ENCODE results near the gene AGBL1.
"Not testable (repeated sequence)": the region's sequence is repeated elsewhere in the genome, so short reads cannot be mapped to it uniquely, and the experiment has no call there.

The AGBL1 gene

DNA sequence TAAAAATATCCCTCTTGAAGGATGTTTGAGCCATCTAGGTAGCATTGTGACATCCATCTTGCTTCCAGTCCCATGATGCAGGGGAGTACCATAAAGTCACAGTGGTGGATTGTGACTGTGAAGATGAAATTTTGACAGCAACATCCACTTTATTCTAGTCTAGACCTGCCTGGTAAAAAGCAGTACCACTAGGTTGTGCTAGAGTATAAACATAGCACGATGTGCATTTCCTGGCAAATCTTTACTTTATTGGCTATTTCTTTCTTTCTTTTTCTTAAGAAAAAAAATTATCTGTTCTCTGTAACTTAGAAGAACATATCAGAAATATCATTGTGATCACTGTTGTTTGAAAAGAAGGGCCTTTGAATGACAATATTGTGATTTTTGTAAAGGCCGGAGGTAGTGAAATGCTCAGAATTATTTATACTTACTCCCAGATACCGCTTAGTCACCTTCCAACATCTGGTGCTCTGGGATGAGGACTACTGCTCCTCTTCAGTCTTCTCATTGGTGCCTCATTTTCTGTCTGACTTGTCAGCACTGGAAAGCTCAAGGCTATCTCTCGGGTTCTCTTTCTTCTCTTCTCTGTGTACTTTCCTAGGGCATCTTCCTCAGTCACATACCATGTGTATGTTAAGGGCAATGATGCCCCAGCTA, 35.6 kb downstream of the AGBL1 start:
- TF ChIP-seq, protein P1, sequence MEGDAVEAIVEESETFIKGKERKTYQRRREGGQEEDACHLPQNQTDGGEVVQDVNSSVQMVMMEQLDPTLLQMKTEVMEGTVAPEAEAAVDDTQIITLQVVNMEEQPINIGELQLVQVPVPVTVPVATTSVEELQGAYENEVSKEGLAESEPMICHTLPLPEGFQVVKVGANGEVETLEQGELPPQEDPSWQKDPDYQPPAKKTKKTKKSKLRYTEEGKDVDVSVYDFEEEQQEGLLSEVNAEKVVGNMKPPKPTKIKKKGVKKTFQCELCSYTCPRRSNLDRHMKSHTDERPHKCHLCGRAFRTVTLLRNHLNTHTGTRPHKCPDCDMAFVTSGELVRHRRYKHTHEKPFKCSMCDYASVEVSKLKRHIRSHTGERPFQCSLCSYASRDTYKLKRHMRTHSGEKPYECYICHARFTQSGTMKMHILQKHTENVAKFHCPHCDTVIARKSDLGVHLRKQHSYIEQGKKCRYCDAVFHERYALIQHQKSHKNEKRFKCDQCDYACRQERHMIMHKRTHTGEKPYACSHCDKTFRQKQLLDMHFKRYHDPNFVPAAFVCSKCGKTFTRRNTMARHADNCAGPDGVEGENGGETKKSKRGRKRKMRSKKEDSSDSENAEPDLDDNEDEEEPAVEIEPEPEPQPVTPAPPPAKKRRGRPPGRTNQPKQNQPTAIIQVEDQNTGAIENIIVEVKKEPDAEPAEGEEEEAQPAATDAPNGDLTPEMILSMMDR (IDR thresholded peaks at IDR 0.05; ENCODE audit: insufficient read depth, missing control alignments), result peak; percentile 41
- no peak for FAIRE-seq

DNA sequence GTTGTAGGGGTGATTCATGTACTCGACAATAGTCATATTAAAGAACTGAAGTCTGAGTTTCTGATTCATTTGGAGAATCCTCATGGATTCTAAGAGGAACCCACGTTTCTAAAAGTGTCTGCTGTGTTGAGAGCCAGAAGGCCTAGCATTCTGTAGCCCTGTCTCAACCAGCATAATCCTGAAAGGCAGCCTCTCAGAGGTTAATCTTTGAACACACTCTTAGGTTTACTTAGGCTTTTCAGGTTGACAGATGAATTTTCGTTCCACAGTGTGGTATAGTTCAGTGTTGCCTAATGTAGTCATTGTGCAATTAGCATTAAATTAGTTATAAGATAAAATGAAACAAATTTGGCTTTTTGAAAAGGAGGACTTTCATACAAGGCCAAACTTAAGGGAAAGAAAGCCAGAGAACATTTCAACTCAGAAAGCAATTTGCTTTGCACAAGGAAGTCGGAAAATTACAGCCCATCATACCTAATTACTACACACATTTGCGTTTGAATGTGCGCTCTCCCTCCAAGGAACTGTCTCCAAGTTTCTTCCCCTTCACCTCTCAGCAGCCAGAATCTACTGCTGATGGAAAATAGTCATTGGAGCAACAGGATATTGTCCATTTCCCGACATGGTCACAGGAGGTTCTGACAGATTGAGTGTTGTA, 42.0 kb downstream of the AGBL1 start:
- TF ChIP-seq, protein P1 (IDR thresholded peaks at IDR 0.05; ENCODE audit: insufficient read depth, missing control alignments), result no peak
- DNase-seq (ENCODE audit: insufficient read length, low spot score) (no peak), FAIRE-seq (peak; percentile 35)

More for the DNA sequence above, 35.6 kb downstream of the AGBL1 start:
- no peak for DNase-seq (ENCODE audit: insufficient read length, low spot score)

DNA sequence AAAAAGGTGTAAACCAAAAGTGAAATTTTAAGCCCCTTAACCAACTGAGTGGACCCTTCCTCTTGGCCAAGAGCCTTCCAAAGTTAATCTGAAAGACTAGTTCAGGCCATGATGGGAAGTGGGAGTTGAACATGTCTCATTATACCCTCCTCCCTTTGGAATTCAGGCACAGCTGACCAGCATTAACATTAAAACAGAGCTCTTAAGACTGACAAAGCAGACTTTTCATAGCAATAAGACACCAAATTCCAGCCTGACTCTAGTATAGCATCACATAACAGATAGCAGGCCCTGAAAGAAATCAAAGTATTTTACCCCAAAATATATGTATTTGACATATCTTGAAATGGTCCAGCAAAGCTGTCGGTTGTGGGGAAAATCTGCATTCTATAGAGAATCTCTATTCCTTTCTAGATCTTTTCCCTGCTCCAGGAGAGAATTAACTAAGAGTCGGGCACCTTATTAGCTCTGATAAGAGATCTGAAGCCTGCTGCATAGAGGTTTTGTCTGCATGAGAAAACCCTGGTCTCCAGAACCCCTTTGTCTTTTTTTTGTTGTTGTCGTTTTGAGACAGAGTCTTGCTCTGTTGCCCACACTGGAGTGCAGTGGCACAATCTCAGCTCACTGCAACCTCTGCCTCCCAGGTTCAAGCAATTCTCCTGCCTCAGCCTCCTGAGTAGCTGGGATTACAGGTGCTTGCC, 43.2 kb downstream of the AGBL1 start:
- FAIRE-seq; DNase-seq (ENCODE audit: insufficient read length, low spot score): not testable (repeated sequence)

DNA sequence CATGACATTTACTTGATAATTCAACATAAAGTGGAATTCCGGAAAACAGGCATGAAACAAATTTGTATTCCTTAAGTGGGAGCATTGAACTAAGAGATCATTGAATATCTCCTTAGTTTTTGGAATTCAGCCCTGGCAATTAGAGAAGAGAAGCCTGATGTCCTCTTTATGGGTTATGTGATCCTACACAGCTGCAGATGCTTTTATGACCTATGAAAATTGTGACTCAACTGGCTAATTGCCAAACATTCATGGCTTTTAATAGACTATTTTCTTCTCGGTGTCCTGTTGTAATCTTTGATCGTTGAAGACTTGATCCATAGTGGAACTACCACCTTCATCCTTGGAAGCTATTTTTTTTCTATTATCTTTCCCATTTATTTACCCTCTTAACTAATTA, 46.1 kb downstream of the AGBL1 start:
- no peak for FAIRE-seq
- no peak for DNase-seq (ENCODE audit: insufficient read length, low spot score)
- TF ChIP-seq, protein P1 (IDR thresholded peaks at IDR 0.05; ENCODE audit: insufficient read depth, missing control alignments), result no peak

DNA sequence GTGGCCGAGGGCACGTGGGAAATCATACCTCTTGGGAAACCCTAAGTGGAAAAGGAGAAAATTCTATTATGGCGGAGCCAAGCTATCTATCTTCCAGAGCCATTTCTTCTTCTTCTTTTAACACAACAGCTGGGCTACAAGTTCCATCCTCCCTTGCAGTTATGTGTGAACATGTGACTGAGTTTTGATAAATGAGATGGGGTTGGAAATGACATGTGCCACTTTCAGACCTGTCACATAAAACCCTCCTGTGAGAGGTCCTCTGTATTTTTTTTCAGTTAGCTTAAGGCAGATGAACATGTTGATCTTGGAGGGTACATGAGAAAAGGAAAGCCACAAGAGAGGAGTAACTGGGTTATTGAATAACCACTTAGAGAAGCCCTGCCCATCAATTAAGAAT, 47.9 kb downstream of the AGBL1 start:
- DNase-seq (ENCODE audit: insufficient read length, low spot score) (no peak), FAIRE-seq (no peak)
- TF ChIP-seq, protein P1 (IDR thresholded peaks at IDR 0.05; ENCODE audit: insufficient read depth, missing control alignments), result no peak

DNA sequence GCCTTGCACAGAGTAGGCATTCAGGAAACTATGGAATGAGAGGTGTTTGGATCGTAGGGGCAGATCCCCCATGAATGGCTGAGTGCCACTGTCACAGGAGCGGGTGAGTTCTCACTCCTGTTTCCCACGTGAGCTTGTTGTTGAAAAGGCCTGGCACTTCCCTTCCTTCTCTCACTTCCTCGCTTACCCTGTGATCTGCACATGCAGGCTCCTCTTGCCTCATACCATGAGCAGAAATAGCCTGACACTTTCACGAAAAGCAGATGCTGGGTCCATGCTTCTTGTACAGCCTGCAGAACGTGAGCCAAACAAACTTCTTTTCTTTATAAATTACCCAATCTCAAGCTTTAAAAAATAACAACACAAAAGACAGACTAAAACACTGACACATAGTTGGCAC, 55.4 kb downstream of the AGBL1 start:
- no peak for FAIRE-seq
- DNase-seq (ENCODE audit: insufficient read length, low spot score), result no peak
- TF ChIP-seq, protein P1 (IDR thresholded peaks at IDR 0.05; ENCODE audit: insufficient read depth, missing control alignments), result no peak

DNA sequence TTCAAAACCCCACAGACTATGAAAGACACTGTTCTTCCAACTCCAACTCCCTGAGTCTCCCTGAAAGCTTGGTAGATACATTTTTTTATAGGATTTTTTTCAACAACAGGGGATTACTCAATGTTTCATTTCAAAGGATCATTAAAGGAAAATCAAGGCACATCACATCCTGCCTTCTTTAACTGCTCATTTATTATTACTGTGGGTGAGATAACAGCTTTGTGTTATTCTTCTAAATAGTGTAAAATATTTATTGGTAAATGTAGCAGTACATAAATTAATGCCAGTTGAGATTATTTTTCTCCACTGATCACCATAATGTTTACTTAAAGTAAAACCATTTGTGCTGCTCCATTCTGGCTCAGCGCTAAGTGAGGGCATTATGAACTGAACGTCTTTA, 57.2 kb downstream of the AGBL1 start:
- no peak for FAIRE-seq
- TF ChIP-seq, protein P1 (IDR thresholded peaks at IDR 0.05; ENCODE audit: insufficient read depth, missing control alignments), result no peak
- DNase-seq (ENCODE audit: insufficient read length, low spot score), result no peak
